ENCODE results near the gene PPP1R16B.
"Not testable (repeated sequence)": the region's sequence is repeated elsewhere in the genome, so short reads cannot be mapped to it uniquely, and the experiment has no call there.

The PPP1R16B gene

DNA sequence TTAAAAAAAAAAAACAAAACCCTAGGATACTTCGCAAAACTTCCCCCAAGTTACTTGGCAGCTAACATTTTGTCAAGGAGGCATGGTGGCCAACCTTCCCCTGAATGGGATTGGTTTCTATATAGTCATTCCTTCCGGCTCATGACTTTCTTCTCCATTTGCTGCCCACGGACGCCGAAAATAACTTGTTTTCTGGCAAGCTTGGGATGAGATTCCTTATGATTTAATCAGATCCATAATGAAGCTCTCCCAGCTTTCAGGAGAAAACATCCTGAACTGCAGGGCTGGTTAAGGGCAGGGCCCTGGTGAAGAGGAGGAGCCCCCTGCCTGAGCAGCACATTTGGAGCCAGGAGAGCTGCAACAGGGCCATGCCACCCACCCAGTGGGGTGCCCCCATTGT is 49.9 kb downstream of the PPP1R16B start:
- DNase-seq = no peak

DNA sequence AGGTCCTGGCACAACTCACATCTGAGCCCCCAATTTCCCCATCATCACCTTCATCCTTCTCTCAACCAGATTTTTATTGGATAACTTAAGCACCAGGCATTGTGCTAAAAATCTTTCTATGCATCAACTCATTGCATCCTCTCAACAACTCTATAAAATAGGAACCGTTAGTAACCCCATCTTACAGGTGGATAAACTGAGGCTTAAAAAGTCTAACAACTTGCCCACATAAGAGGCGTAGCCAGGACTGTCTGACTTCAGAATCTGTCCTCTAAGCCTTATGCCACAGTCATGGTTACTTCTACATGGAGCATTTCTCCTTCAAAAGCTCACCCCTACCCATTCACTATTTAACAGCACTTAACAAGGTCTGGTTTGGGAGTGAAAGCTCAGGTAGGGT is 51.1 kb downstream of the PPP1R16B start:
- DNase-seq = no peak

DNA sequence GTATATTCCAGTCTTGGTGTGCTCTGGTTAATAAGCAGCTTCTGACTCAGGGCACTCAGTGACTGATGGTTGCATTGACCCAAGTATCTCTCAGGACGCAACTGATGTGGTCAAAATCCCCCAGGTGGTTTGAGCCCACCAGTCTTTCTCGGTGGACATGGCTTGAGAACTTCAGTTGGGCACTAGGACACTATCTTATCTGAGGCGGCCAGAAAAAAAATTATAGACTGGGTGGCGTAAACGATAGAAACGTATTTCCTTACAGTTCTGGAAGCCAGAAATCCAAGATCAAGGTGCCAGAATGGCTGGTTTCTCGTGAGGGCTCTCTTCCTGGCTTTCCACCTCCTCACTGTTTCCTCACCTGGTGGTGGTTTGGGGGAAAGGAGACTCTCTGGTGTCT is 52.2 kb downstream of the PPP1R16B start:
- DNase-seq = no peak

DNA sequence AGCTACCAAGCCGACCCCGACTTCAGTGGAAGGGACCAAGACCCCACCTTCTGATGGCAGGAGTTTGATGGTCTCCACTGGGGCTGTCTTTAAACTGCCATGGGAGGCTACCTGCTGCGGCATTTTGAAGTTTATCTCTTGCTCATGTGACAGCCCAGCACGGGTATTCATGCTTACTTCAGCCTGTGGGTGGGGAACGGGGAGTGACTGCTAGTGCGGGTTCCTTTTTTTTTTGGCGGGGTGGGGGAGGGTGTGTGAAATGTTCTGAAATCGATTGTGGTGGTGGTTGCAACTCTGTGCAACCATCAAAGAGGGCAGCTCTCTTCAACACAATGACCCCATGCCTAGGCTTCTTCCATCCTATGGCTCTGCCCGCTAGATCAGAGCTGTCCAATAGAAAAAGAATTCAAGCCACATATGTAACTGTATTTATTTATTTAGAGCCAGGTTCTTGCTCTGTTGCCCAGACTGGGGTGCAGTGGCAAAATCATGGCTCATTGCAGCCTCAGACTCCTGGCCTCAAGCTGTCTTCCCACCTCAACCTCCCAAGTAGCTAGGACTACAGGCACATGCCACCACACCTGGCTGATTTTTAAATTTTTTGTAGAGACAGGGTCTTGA is 53.7 kb downstream of the PPP1R16B start:
- DNase-seq = no peak

DNA sequence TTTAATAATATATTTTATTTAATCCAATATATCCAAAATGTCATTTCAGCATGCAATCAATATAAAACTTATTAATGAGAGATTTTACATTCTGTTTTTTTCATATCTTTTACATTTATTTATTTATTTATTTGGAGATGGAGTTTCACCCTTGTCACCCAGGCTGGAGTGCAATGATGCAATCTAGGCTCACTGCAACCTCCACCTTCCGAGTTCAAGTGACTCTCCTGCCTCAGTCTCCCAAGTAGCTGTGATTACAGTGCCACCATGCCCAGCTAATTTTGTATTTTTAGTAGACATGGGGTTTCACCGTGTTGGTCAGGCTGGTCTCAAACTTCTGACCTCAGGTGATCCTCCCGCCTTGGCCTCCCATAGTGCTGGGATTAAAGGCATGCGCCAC is 54.4 kb downstream of the PPP1R16B start:
- not testable (repeated sequence) for DNase-seq

DNA sequence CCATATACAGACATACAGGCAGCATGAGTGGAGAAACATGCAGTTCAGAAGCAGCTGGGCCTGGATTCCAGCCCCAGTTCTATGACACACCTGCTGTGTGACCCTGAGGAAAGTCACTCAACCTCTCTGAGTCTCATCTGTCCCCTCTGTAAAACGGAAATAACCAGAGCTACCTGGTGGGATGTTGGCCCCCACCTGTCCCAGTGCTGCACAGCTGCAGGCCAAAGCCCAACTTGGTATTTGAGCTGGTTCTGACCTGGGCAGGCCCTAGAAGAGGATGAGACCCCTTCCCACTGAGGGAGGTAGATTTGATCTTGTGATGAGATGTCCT is 55.5 kb downstream of the PPP1R16B start:
- DNase-seq = no peak

DNA sequence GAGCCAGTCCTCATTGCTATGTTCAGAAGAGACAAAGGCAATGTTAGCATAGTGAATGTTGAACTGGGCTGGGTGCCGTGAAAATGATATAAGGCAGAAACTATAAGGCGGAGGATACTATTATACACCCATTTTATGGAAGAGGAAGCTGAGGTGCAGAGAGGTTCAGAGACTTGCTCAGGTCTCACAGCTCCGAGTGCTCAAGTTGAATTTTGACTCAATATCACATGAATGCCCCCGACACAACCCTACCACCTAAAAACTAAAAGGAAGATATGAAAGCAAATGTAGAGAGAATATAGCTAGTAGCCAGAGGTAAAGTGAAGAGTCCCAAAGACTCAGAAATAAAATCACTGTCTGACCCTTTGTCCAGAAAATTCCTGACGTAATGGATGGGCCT is 56.7 kb downstream of the PPP1R16B start:
- no peak for DNase-seq

DNA sequence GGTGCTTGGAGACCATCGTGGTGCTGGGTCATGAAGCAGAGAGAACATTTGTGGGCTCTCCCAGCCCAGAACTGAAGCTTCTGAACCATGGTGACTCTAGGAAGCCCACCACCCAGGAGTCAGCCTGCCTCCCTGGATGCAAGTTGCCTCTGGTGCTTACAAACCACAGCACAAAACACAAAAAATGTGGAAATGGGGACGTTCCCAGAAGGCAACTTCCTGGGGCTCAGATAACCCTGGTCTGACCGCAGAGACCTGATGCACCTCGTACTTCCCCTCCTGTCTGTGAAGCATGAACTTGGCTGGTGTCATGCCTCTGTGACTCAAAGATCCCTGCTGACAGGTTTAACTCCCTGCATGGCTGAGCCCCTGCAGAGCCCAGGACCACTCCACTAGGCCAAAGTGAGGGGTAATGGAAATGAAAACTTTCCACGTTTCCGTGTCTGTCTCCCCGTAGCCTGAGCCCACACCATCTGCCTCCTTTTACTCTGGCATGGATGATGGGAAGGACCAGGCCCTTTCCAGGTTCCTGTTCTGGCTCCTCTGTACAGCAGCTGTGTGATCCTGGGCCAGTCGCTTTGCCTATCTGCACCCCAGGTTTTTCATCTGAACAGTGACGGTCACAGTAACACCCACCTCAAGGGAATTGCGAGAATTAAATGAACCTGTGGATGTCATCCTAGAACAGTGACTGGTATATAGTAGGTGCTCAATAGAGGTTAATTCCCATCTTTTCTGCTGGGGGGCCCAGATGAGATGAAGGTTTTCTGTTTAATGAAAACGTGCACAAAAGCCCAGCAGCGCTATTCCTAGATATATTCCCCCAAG is 57.7 kb downstream of the PPP1R16B start:
- no peak for DNase-seq

DNA sequence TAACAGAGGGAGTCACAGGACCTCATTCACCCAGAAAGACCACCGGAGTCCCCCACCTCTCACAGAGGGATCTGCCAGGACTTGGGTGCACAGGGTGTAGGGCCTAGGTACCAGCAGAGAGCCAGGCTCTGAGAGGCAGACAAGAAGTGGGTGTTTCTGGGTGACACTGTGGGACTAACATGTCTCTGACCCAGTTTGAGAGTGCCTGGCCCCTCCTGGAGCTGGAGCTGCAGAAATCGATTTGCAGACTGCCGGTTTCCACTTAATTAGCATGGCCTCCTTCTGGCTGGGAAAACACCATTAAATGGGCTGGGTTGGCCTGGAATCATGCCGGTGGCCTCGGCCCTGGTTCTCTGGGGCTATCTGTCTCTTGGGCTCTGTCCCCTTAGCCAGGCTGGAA is 59.2 kb downstream of the PPP1R16B start:
- DNase-seq = no peak

DNA sequence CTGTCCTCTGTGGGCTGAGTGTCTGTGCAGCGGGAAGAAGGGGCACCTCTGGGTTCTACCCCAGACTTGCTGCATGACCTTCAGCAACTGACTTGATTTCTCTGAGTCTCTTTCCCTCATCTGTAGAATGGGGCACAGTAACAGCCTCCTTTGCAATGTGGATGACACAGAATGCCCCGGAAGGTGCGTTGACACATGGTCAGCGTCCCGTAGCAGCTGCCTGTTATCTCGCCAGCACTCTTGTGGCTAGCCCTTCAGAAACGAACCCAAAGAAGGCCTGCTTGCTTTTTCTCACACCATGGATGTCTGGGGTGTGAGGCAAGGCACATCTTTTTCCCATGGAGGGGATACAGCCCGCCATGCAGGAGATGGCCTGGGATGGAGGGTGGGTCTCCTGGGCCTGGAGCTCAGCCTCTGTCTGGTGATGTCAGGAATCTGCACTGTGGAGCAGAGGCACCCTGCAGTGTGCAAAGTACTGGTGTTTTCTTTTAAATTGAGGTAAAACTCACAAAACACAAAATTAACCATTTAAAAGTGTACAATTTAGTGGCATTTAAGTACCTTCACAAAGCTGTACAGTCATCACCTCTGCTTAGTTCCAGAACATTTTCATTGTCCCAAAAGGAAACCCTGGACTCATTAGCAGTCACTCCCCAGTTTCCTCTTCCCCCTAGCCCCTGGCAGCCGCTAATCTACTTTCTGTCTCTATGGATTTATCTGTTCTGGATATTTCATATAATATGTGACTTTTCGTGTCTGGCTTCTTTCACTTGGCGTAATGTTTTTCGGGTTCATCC is 61.0 kb downstream of the PPP1R16B start:
- no peak for DNase-seq

DNA sequence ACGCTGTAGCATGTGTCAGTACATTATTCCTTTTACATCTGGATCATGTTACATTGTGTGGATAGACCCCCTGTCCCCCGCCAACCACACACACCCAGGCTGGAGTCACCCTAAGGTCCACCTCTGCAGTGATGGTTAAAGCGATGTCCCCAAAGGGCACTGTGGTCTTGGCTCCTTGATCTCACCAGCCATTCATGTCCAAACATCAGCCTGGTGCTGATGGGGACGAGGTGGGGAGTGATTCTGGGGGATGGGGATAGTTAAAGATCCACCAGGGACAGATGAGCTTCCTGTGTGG is 61.5 kb downstream of the PPP1R16B start:
- no peak for DNase-seq

DNA sequence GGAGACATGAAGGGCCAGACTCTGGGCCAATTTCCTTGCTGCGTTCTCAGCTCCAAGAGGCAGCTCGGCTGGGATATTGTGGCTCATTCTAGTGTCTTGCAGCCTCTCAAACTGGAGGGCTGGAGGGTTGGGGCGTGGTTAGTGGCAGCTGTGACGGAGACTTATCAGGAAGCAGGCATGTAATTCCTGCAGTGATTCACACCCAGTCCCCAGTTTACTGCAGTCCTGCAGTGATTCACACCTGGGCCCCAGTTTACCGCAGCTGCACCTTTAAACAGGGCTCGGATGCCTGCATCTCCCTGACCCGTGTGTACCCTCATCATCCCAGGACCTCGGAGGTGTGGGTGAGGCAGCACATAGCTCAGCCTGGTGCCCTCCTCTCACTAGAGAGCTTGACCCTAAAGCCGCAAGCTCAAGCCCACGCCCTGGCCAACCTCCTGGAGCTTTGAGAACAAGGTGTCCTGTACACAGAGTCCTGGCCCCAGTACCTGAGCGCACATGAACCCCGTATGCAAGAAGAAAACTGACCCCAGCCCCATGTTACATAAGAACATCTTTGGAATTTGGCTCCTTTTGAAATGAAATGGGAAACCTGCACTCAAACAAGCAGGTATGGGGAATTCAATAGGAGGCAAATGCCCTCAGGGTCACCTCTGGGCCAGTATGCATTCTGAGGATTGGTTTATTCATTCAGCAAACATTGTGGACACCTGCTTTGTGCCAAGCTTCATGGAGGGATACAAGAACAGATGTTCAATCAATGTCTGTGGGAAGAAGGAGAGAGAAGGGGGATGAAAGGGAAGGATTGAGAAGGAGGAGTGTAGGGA is 65.4 kb downstream of the PPP1R16B start:
- no peak for DNase-seq

DNA sequence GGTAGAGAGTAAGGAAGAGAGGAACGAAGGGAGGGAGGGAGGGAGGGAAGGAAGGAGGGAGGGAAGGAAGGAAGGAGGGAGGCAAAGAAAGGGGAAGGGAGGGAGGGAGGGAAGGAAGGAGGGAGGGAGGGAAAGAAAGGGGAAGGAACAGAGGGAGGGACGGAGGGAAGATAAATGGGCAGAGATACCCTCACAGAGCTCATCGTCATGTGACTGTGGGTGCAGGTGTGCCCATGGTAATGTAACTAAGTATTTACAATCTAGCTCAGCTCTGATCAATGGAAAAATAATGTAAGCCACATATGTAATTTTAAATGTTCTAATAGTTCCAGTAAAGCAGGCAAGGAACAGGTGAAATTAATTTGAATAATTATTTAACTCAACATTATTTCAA is 66.1 kb downstream of the PPP1R16B start:
- no peak for DNase-seq

DNA sequence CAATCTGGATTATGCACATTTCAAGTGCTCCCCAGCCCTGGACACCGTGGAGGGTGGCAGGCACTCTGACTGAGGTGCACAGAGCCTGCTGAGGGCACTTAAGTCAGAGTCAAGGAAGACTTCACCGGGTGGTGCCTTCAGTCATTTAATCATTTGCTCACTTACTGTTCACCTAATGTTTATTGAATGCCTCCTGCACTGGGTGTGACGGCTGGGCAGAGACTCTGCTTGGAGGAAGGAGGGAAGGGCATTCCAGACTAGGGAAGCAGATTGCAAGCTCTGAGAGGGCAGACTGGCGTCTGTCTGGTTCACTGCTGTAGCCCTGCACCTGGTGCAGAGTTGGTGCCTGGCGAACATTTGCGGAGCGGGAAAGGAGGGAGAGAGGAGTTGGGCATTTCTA is 66.5 kb downstream of the PPP1R16B start:
- no peak for DNase-seq

DNA sequence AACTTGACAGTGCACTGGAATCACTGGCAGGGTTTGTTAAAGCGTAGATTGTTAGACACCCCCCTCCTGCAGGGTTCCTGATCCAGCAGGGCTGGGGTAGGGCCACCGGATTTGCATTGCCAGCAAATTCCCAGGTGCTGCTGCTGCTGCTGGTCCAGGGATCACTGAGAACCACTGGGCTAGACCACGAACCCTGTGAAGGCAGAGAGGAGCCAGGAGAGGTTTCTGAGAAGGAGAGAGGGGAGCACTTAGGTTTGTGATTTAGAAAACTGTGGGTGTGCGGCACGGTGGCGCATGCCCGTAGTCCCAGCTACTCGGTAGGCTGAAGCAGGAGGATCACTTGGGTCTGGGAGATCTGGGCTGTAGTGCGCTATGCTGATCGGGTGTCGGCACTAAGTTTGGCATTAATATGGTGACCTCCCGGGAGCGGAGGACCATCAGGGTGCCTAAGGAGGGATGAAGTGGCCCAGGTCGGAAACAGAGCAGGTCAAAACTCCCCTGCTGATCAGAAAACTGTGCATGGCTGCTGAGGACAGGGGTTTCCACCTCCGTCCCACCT is 67.1 kb downstream of the PPP1R16B start:
- no peak for DNase-seq

DNA sequence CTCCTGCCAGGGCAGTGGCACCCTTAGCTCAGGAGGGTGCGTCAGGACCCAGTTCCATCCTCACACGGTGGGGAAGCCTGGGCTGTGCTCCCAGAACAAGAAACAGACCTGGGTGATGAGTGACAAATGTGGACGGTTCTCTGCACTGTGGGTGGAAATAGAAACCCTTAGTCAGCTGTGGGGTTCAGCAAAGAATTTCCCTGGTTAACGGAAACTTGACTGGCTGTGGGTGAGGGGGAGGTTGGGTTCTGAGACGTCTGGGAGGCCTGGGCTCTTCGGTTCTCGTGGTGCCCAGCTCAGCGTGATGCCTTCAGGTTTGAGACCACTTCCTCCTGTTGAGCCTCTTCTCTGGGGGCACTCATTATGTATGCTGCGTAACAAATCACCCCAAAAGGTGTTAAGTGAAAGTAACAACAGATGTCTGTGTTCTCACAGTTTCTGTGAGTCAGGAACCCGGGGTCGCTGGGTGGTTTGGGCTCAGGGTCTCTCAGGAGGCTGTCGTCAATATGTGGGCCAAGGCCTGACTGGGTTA is 67.6 kb downstream of the PPP1R16B start:
- no peak for DNase-seq

DNA sequence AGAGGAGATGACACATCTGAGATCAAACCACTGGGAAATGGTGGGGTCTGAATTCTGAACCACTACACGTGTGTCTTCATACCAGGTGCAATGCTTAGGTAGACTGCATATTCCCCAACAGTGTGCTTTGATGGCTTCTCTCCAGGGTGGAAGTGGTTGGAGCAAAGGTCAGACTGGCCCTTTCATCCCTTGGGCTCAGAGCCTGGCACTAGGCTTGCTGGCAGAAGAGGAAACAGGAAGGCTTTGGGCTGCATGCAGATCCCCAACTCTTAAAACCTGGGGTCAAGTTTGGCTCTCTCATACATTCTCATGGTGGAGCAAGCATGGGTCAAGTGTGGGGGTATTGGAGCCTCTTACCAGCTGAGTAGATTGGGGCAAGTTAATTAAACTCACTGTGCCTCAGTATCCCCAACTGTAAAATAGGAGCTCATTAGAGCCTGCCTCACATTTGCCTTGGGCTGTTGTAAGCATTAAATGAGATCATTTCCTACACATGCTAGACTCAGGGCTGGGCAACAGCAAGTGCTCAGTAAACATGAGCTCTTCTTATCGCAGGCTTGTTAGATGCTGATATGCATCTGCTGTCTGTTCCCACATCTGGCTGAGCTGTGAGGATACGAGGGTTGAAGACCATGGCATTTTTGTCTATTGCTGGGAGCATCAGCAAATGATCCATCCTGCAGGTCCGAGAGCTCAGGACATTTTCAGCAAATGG is 69.1 kb downstream of the PPP1R16B start:
- DNase-seq = no peak

DNA sequence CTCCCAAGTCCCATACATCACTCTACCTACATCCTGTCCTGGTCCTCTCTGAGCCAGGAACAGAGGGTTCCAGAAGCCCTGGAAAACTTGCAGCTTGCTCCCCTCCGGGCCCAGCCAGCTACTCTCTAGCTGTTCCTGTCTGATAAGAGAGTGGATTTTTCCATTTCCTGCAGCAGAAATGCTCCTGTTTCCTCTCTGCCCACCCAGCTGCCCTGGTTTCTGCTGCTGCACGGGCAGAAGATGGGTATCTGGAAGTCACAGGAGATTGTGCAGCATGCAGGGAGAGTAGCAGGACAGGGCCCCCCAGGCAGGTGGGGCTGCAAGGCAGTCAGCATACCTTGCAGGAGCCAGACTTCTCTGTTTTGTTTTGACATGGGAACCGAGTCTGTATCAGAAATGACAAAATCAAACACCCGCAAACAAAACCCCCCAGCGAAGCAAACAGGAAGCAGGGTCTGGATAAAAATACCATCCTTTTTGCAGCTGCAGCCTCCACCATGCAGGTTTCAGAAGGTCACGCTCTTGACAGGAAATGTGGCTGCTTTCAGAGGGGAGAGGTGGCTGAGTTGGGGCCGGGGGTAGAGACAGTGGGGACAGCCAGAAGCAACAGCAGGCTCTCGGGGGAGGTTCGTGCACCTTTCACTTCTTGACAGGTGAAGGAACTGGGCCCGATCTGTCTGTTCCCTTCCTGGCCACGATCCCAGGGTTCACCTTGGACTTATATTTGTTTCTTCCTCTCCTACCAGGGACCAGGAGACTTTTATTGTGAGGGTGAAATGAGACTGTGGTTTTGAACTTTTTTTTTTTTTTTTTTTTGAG is 69.9 kb downstream of the PPP1R16B start:
- DNase-seq = no peak

DNA sequence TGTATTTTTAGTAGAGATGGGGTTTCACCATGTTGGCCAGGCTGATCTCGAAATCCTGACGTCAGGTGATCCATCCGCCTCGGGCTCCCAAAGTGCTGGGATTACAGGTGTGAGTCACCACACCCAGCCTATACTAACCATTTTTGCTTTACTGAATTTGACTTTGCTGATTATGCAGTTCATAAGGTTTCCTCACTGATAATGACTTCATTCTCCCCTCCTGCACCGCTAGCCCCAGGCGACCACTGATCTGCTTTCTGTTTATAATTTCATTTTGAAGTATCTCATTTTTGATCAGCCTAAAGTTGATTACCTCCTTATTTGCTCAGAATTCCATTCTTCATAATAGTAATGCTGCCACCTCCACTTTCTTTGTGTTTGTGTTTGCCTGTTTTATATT is 72.0 kb downstream of the PPP1R16B start:
- DNase-seq = no peak

DNA sequence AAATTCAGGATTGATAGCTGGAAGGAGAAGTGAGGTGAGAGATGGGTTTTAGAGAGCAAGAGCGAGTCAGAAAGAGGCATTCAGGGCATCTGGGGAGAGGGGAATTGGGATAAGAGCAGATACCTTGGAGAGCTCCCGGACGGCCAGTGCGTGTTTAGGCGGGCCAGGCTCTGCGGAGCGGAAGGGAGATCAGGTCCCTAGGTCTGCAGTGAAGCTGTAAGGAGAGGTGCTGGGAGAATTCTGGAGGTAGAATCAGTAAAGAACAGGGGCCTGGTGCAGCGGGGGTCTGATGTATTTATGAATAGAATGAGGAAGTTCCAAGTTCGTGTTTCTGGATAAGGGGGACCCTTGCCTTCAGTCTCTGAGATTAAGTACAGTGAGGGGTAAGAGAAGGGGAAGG is 73.4 kb downstream of the PPP1R16B start:
- DNase-seq = no peak
